IMR-90 (cell line): Measurements from ENCODE around the gene NT5DC2. TPM values are rescaled to one million over a fixed set of nuclear protein-coding genes. Genes with fewer than 3 reads are reported as not detected.
A peak's percentile ranks its signal among the peaks of the same experiment; 100 is the strongest.

Experiments used
- ATAC-seq: fragments of 200-7000 bp; cut with Tn5 transposase; 2 replicates; pipeline ENCODE4 v1.9.1; 2020; ENCODE audit warnings: low read depth, mild to moderate bottlenecking, moderate library complexity
- BruUV-seq: library from RNA; stranded (reverse); fragments of 400-500 nt; replicated peaks from 2 replicates; lab custom pipeline; 2021; lab: Mats Ljungman, UMichigan
- CTCF ChIA-PET: fragments of 300-600 bp; formaldehyde crosslinking; extraction: SDS; loops from one replicate; lab custom pipeline; 2021; ENCODE audit warnings: antibody characterized with exemption; lab: Yijun Ruan, JAX
- POLR2A ChIA-PET: fragments of 300-600 bp; sonication (Branson Sonifier 250); formaldehyde crosslinking; loops from one replicate; lab custom pipeline; 2022; ENCODE audit warnings: antibody characterized with exemption; ENCODE audit not compliant: unreplicated experiment; lab: Charles Lee
- DNase-seq: peaks from one replicate; pipeline ENCODE4 v3.0.0; 2013
- H2AFZ ChIP-seq: replicated peaks from 2 replicates; pipeline ENCODE3; 2013; ENCODE audit warnings: low read length, mild to moderate bottlenecking; ENCODE audit not compliant: poor library complexity
- H2AK5ac ChIP-seq: 2 replicates; pipeline ENCODE4 v1.6.1; 2013; ENCODE audit warnings: low read depth, low read length, inconsistent platforms
- H2AK9ac ChIP-seq: replicated peaks from 2 replicates; pipeline ENCODE3; 2013; ENCODE audit warnings: mild to moderate bottlenecking, low read depth, low read length, moderate library complexity; ENCODE audit not compliant: poor library complexity
- H2BK120ac ChIP-seq: 2 replicates; pipeline ENCODE4 v1.6.1; 2013; ENCODE audit warnings: low read depth, low read length, inconsistent platforms
- H2BK15ac ChIP-seq: 3 replicates; pipeline ENCODE4 v1.6.1; 2013; ENCODE audit warnings: low read depth, low read length, inconsistent platforms
- H2BK20ac ChIP-seq: 2 replicates; pipeline ENCODE4 v1.6.1; 2013; ENCODE audit warnings: low read depth, mild to moderate bottlenecking, inconsistent platforms, low read length, moderate library complexity
- H2BK5ac ChIP-seq: 2 replicates; pipeline ENCODE4 v1.6.1; 2013; ENCODE audit warnings: mild to moderate bottlenecking, low read depth, low read length, inconsistent platforms; ENCODE audit not compliant: poor library complexity, severe bottlenecking
- H3K14ac ChIP-seq: replicated peaks from 2 replicates; pipeline ENCODE4 v1.6.1; 2013; ENCODE audit warnings: low read depth, low read length, inconsistent platforms
- H3K18ac ChIP-seq: 2 replicates; pipeline ENCODE4 v1.6.1; 2013; ENCODE audit warnings: low read depth, low read length, control low read depth
- H3K23ac ChIP-seq: 2 replicates; pipeline ENCODE4 v1.6.1; 2013; ENCODE audit warnings: low read depth, low read length, inconsistent platforms
- H3K27ac ChIP-seq: 2 replicates; pipeline ENCODE4 v1.5.1; 2013; ENCODE audit warnings: mild to moderate bottlenecking, control low read depth, low read length; ENCODE audit not compliant: insufficient read depth
- H3K27me3 ChIP-seq: 2 replicates; pipeline ENCODE4 v1.6.1; 2013; ENCODE audit warnings: low read length; ENCODE audit not compliant: control insufficient read depth, insufficient read depth
- H3K36me3 ChIP-seq: 2 replicates; pipeline ENCODE4 v1.6.1; 2013; ENCODE audit warnings: low read length, mixed read lengths; ENCODE audit not compliant: control insufficient read depth, insufficient read depth
- H3K4ac ChIP-seq: 2 replicates; pipeline ENCODE4 v1.6.1; 2013; ENCODE audit warnings: low read depth, low read length, inconsistent platforms
- H3K4me1 ChIP-seq: 2 replicates; pipeline ENCODE4 v1.6.1; 2013; ENCODE audit warnings: low read length, mixed read lengths; ENCODE audit not compliant: control insufficient read depth, insufficient read depth
- H3K4me2 ChIP-seq: 2 replicates; pipeline ENCODE4 v1.6.1; 2013; ENCODE audit warnings: low read depth, mild to moderate bottlenecking, control low read depth, low read length, moderate library complexity
- H3K4me3 ChIP-seq: 2 replicates; pipeline ENCODE4 v1.5.1; 2013; ENCODE audit warnings: low read depth, mild to moderate bottlenecking, control low read depth, low read length, moderate library complexity; ENCODE audit not compliant: insufficient read depth
- H3K56ac ChIP-seq: 2 replicates; pipeline ENCODE4 v1.6.1; 2013; ENCODE audit warnings: low read length, inconsistent platforms; ENCODE audit not compliant: insufficient read depth; ENCODE audit errors: extremely low read depth
- H3K79me1 ChIP-seq, 2 experiments: 2 replicates each; pipeline ENCODE4 v1.6.1; 2013; ENCODE audit warnings: low read length in 2 of 2, inconsistent platforms in 1 of 2, low read depth in 1 of 2
- H3K9ac ChIP-seq: 2 replicates; pipeline ENCODE4 v1.6.1; 2013; ENCODE audit warnings: low read depth, low read length, control low read depth
- H3K9me1 ChIP-seq: 2 replicates; pipeline ENCODE4 v1.6.1; 2013; ENCODE audit warnings: low read length, inconsistent platforms; ENCODE audit not compliant: insufficient read depth
- H3K9me3 ChIP-seq: 2 replicates; pipeline ENCODE4 v1.6.1; 2013; ENCODE audit warnings: low read length; ENCODE audit not compliant: control insufficient read depth, insufficient read depth
- H4K20me1 ChIP-seq: 2 replicates; pipeline ENCODE4 v1.6.1; 2013; ENCODE audit warnings: low read length, inconsistent platforms; ENCODE audit not compliant: insufficient read depth
- H4K5ac ChIP-seq: 2 replicates; pipeline ENCODE4 v1.6.1; 2013; ENCODE audit warnings: mild to moderate bottlenecking, low read depth, low read length, control low read depth
- H4K8ac ChIP-seq, 2 experiments: 2 replicates each; pipeline ENCODE4 v1.6.1; 2013; ENCODE audit warnings: low read depth in 2 of 2, low read length in 2 of 2, control low read depth in 1 of 2, inconsistent platforms in 1 of 2
- H4K91ac ChIP-seq: 2 replicates; pipeline ENCODE4 v1.6.1; 2013; ENCODE audit warnings: low read depth, low read length, inconsistent platforms; ENCODE audit not compliant: insufficient read depth
- USF2 ChIP-seq: fragments of 150-350 bp; IDR thresholded peaks from 2 replicates; pipeline ENCODE4 v1.6.1; 2017; ENCODE audit warnings: mild to moderate bottlenecking, antibody characterized with exemption, low read length, low read depth
- WGBS, 2 experiments: methylation state at CpG; one replicate each; pipeline versions ENCODE4 v1.1.5 to v1.1.7; 2013; ENCODE audit warnings: missing lambda C conversion rate in 2 of 2; ENCODE audit not compliant: insufficient read length in 1 of 2; ENCODE audit errors: extremely low coverage in 2 of 2; 5-methylcytosine and 5-hydroxymethylcytosine counted together
- dilution Hi-C: fragments of 300-500 bp; cut with HindIII; formaldehyde crosslinking; loops from one replicate; pipeline ENCODE4 v1.14.3; 2018; ENCODE audit warnings: low sequenced_read_pairs; ENCODE audit not compliant: unreplicated experiment
- in situ Hi-C: fragments of 300-500 bp; cut with MboI; formaldehyde crosslinking; loops from 3 replicates; pipeline ENCODE4 v1.14.3; 2019; ENCODE audit warnings: low sequenced_read_pairs, inconsistent platforms, mixed read lengths
- intact Hi-C: fragments of 100-400 bp; cut with micrococcal nuclease; formaldehyde crosslinking; loops from 2 replicates; pipeline ENCODE4 v1.10.0; 2022
- polyA plus RNA-seq, 3 experiments: library from polyadenylated mRNA; depleted of rRNA; stranded (reverse); fragments of >200 nt; gene quantifications; 2 replicates each; pipeline ENCODE4 v1.2.3, GENCODE V29; 2012; ENCODE audit warnings: low replicate concordance in 1 of 3
- total RNA-seq: library from RNA; depleted of rRNA; stranded (reverse); fragments of >200 nt; gene quantifications from 2 replicates; pipeline ENCODE4 v1.2.3, GENCODE V29; 2012

NT5DC2 gene
- total and polyA plus RNA-seq, 2 of the 4 experiments (the other 2 are of a cell fraction): 161 to 200 TPM

GRCh38 chr3:52524752-52525679 lies 8.6 kb downstream of the NT5DC2 start:
- H4K5ac ChIP-seq: no peak overlapping the region
- peak overlapping the region; percentile 27 for H2AFZ ChIP-seq
- ChIA-PET CTCF (no interaction called here), POLR2A (no interaction called here)
- no peak overlapping the region for H3K23ac ChIP-seq
- ATAC-seq (no peak), DNase-seq (no peak)
- H2BK15ac ChIP-seq: no peak overlapping the region
- H3K9ac ChIP-seq: no peak overlapping the region
- WGBS, 2 experiments: 97% methylated on average over 14 of the region's 34 CpGs; no CpG with 5 or more reads in 1 of the 2 experiments
- H3K36me3 ChIP-seq: peaks cover 57% of the 10 kb centered on the region
- H4K91ac ChIP-seq: no peak overlapping the region
- H2BK20ac ChIP-seq: no peak overlapping the region
- H2AK9ac ChIP-seq: no peak overlapping the region
- no peak overlapping the region for H3K27ac ChIP-seq
- H3K4me1 ChIP-seq: peaks cover 6% of the 10 kb centered on the region
- no peak overlapping the region for H3K14ac ChIP-seq
- H3K9me3 ChIP-seq: no peaks in the 10 kb centered on the region
- in situ Hi-C loops (no loop called here), dilution Hi-C loops (no loop called here), intact Hi-C loops (no loop called here)
- no peak overlapping the region for H3K4ac ChIP-seq
- H3K27me3 ChIP-seq: no peaks in the 10 kb centered on the region
- H4K20me1 ChIP-seq: peaks cover 24% of the 10 kb centered on the region
- no peak overlapping the region for H2BK120ac ChIP-seq
- no peak for TF ChIP-seq USF2
- no peak overlapping the region for H2AK5ac ChIP-seq
- H3K9me1 ChIP-seq: peaks cover 12% of the 10 kb centered on the region
- H3K79me1 ChIP-seq: peaks cover 3 to 47% of the 10 kb centered on the region in 2 experiments
- H3K4me2 ChIP-seq: no peak overlapping the region
- no peak overlapping the region for H2BK5ac ChIP-seq
- H3K56ac ChIP-seq: no peak overlapping the region
- no TSS peak for BruUV-seq
- H4K8ac ChIP-seq: no peak overlapping the region
- no peak overlapping the region for H3K4me3 ChIP-seq
- H3K18ac ChIP-seq: no peak overlapping the region
